Erythroblast (primary cell): ENCODE results near the gene UBE2U.

Source experiments
- GATA1 ChIP-seq: IDR thresholded peaks from 2 replicates; pipeline ENCODE4 v1.6.1; 2011; ENCODE audit warnings: low read depth, mild to moderate bottlenecking, control low read depth, low read length, moderate library complexity
- POLR2A ChIP-seq: IDR thresholded peaks from 2 replicates; pipeline ENCODE4 v1.6.1; 2011; ENCODE audit warnings: mild to moderate bottlenecking, low read length

GRCh38 chr1:64235181-64235580 lies 31.8 kb downstream of the UBE2U start:
- TF ChIP-seq POLR2A (no peak), GATA1 (no peak)
